ENCODE data around the gene ATP2C2.

- TF ChIP-seq POLR2AphosphoS5 (IDR thresholded peaks at IDR 0.05; ENCODE audit: low read depth, low read length) (no peak), CTCF (IDR thresholded peaks at IDR 0.05) (no peak), REST (IDR thresholded peaks at IDR 0.05; ENCODE audit: insufficient read depth in 1 of 2, low read depth in 2 of 2, low read length in 1 of 2) (no peak), TCF7L2 (IDR thresholded peaks at IDR 0.05; ENCODE audit: low read depth, low read length) (no peak)
Observed at GRCh38 chr16:84362471-84362941, 5.8 kb upstream of the ATP2C2 start.

All from Panc1 (cell line).